Activated T-cell treated with anti-CD3 and anti-CD28 coated beads, Interleukin-2, amount 50 U/mL, for 1 hour (primary cell): ENCODE measurements around the gene BEST4.
"Not testable (repeated sequence)": the region's sequence is repeated elsewhere in the genome, so short reads cannot be mapped to it uniquely, and the experiment has no call there.

Experiments used
- DNase-seq: peaks from one replicate; pipeline ENCODE4 v3.0.0-alpha.2; 2020

BEST4 gene

GRCh38 chr1:44776730-44777068 lies 11.3 kb downstream of the BEST4 start:
- DNase-seq = no peak

- peak; percentile 44 for DNase-seq
Observed at GRCh38 chr1:44775930-44776729, 11.8 kb downstream of the BEST4 start.

GRCh38 chr1:44775078-44775929 lies 12.7 kb downstream of the BEST4 start, which contains the start of gene RPS8:
RPS8 (plus strand) TSS chr1:44775540; CDS start chr1:44775597, 57 bp downstream.
- DNase-seq = peak; percentile 87

GRCh38 chr1:44766421-44766820 lies 21.5 kb downstream of the BEST4 start:
- not testable (repeated sequence) for DNase-seq

GRCh38 chr1:44760876-44761275 lies 27.1 kb downstream of the BEST4 start:
- no peak for DNase-seq

- no peak for DNase-seq
Observed at GRCh38 chr1:44759077-44759476, 28.9 kb downstream of the BEST4 start.

GRCh38 chr1:44757420-44757819 lies 30.6 kb downstream of the BEST4 start:
- no peak for DNase-seq

GRCh38 chr1:44747878-44748277 lies 40.1 kb downstream of the BEST4 start:
- no peak for DNase-seq

- no peak for DNase-seq
Observed at GRCh38 chr1:44743211-44743610, 44.8 kb downstream of the BEST4 start.

GRCh38 chr1:44740179-44740617 lies 47.8 kb downstream of the BEST4 start:
- DNase-seq = no peak

GRCh38 chr1:44739307-44740178 lies 48.4 kb downstream of the BEST4 start, which contains the start of gene KIF2C:
KIF2C (plus strand) TSS chr1:44739837; CDS start chr1:44739933, 96 bp downstream.
- DNase-seq = peak; percentile 97

- not testable (repeated sequence) for DNase-seq
Observed at GRCh38 chr1:44738953-44739306, 49.0 kb downstream of the BEST4 start.

GRCh38 chr1:44735992-44736391 lies 52.0 kb downstream of the BEST4 start:
- DNase-seq = no peak

- DNase-seq = no peak
Observed at GRCh38 chr1:44733784-44734183, 54.2 kb downstream of the BEST4 start.
